HFFc6 (cell line): ENCODE measurements around the gene MLKL. TPM values are rescaled to one million over a fixed set of nuclear protein-coding genes. Genes with fewer than 3 reads are reported as not detected.

ENCODE experiments used
- DNase-seq: peaks from one replicate; pipeline ENCODE4 v3.0.0-alpha.2; 2018
- H3K27ac Mint-ChIP-seq: 2 replicates; pipeline ENCODE4 v1.8.0; 2020; ENCODE audit warnings: mild to moderate bottlenecking, mixed read lengths
- H3K27me3 Mint-ChIP-seq: 2 replicates; pipeline ENCODE4 v1.8.0; 2021; ENCODE audit warnings: mild to moderate bottlenecking, moderate library complexity, mixed read lengths; ENCODE audit not compliant: insufficient read depth
- H3K36me3 Mint-ChIP-seq: 2 replicates; pipeline ENCODE4 v1.8.0; 2021; ENCODE audit warnings: low read depth, mixed read lengths
- H3K4me1 Mint-ChIP-seq: 2 replicates; pipeline ENCODE4 v1.8.0; 2020; ENCODE audit warnings: low read depth, mixed read lengths
- H3K4me3 Mint-ChIP-seq: 2 replicates; pipeline ENCODE4 v1.8.0; 2020; ENCODE audit warnings: mild to moderate bottlenecking, moderate library complexity, mixed read lengths
- H3K9me3 Mint-ChIP-seq: 2 replicates; pipeline ENCODE4 v1.8.0; 2020; ENCODE audit warnings: mild to moderate bottlenecking, mixed read lengths
- CTCF ChIP-seq: fragments of 200-600 bp; sonication (generic); IDR thresholded peaks from 2 replicates; pipeline ENCODE4 v1.5.0; 2021; ENCODE audit warnings: antibody characterized with exemption, mild to moderate bottlenecking
- total RNA-seq, 6 experiments: library from RNA; stranded (reverse); fragmentation: NEBNext Ultra II Directional; extraction: Animal tissue kit (Norgen Biotek cat#: 25700); gene quantifications; 2 replicates in 1 of 6; 3 replicates in 5 of 6; pipeline ENCODE4 v1.2.3, GENCODE V29; 2021

MLKL gene
- total RNA-seq, 6 experiments from 2014 or later: 10.2 to 14.8 (median 11.4) TPM

GRCh38 chr16:74713325-74713724, 12.7 kb upstream of the MLKL start:
- DNase-seq: no peak
- H3K27ac Mint-ChIP-seq: no peak overlapping the region

GRCh38 chr16:74711938-74712337, 11.3 kb upstream of the MLKL start:
- Mint-ChIP-seq H3K4me3 (no peak overlapping the region), H3K36me3 (no peaks in the 10 kb centered on the region), H3K4me1 (0 out of 2 replicates have a peak, but pooled peaks cover 5% of the 10 kb centered on the region), H3K27ac (no peak overlapping the region), H3K9me3 (no peaks in the 10 kb centered on the region), H3K27me3 (peaks cover 16% of the 10 kb centered on the region)
- no peak for TF ChIP-seq CTCF
- no peak for DNase-seq

More at GRCh38 chr16:74713325-74713724, 12.7 kb upstream of the MLKL start:
- Mint-ChIP-seq H3K27me3 (peaks cover 24% of the 10 kb centered on the region), H3K4me3 (no peak overlapping the region), H3K4me1 (0 out of 2 replicates have a peak, but pooled peaks cover 5% of the 10 kb centered on the region), H3K9me3 (no peaks in the 10 kb centered on the region), H3K36me3 (no peaks in the 10 kb centered on the region)
- TF ChIP-seq CTCF: no peak

- no peak for DNase-seq
- Mint-ChIP-seq H3K27me3 (peaks cover 13% of the 10 kb centered on the region), H3K4me3 (no peak overlapping the region), H3K9me3 (no peaks in the 10 kb centered on the region), H3K27ac (no peak overlapping the region), H3K36me3 (no peaks in the 10 kb centered on the region), H3K4me1 (0 out of 2 replicates have a peak, but pooled peaks cover 5% of the 10 kb centered on the region)
- TF ChIP-seq CTCF: no peak
Observed at GRCh38 chr16:74710401-74710800, 9.7 kb upstream of the MLKL start.

- no peaks in the 10 kb centered on the region for H3K9me3 Mint-ChIP-seq
- H3K27ac Mint-ChIP-seq: no peak overlapping the region
- DNase-seq: peak; percentile 51
- TF ChIP-seq CTCF: peak; percentile 99
- H3K27me3 Mint-ChIP-seq: peaks cover 13% of the 10 kb centered on the region
- no peaks in the 10 kb centered on the region for H3K36me3 Mint-ChIP-seq
- H3K4me1 Mint-ChIP-seq: 0 out of 2 replicates have a peak, but pooled peaks cover 5% of the 10 kb centered on the region
- H3K4me3 Mint-ChIP-seq: no peak overlapping the region
Observed at GRCh38 chr16:74709441-74709877, 8.8 kb upstream of the MLKL start.

GRCh38 chr16:74700116-74700437, 585 bp downstream of the MLKL start:
- Mint-ChIP-seq H3K4me1 (peaks cover 46% of the 10 kb centered on the region), H3K27me3 (peaks cover 5% of the 10 kb centered on the region), H3K4me3 (peak overlapping the region; percentile 99), H3K27ac (peak overlapping the region; percentile 87), H3K36me3 (peaks cover 24% of the 10 kb centered on the region), H3K9me3 (no peaks in the 10 kb centered on the region)
- DNase-seq: no peak
- TF ChIP-seq CTCF: no peak

GRCh38 chr16:74699666-74700065, 996 bp downstream of the MLKL start:
- Mint-ChIP-seq H3K27ac (peak overlapping the region; percentile 87), H3K4me1 (peaks cover 46% of the 10 kb centered on the region), H3K27me3 (peaks cover 5% of the 10 kb centered on the region), H3K4me3 (peak overlapping the region; percentile 99), H3K9me3 (no peaks in the 10 kb centered on the region), H3K36me3 (peaks cover 25% of the 10 kb centered on the region)
- no peak for DNase-seq
- TF ChIP-seq CTCF: no peak
